Measurements from ENCODE around the gene WDR81.

WDR81 gene

DNA sequence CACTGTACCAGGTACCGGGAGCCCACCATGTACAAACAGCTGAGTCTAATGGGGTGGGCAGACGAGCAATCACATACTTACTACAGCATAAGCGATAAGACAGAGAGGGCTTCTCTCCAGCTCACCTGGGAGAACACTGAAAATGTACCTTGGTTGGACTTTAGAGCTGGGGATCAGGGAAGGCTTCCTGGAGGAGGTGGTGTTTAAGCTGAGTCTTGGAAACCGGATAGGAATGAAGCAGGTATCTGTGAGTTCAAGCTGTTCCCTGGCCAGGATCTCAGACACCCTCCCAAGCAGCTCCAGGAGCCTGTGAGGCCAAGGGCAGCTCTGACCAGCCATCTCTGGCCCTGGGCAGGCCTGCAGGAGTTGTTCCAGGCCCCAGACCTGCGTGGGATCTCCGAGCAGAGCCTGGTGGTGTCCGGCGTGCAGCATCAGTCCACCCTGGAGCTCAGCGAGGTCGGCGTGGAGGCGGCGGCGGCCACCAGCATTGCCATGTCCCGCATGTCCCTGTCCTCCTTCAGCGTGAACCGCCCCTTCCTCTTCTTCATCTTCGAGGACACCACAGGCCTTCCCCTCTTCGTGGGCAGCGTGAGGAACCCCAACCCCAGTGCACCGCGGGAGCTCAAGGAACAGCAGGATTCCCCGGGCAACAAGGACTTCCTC lies 29.4 kb downstream of the WDR81 start:
- Histone ChIP-seq H3K9me3 (ENCODE audit: severe bottlenecking) (no peaks in the 10 kb centered on the region), H3K27me3 (ENCODE audit: insufficient read depth, poor library complexity, severe bottlenecking) (no peaks in the 10 kb centered on the region), H3K36me3 (ENCODE audit: low read depth) (no peaks in the 10 kb centered on the region), H3K4me1 (ENCODE audit: insufficient read depth, poor library complexity, severe bottlenecking) (peaks cover 13% of the 10 kb centered on the region), H3K27ac (ENCODE audit: poor library complexity, severe bottlenecking) (no peak overlapping the region), H3K4me3 (ENCODE audit: severe bottlenecking) (no peak overlapping the region)
- DNase-seq (ENCODE audit: low spot score) = no peak
- no peak for ATAC-seq (ENCODE audit: low read depth)
- TF ChIP-seq, protein P1, sequence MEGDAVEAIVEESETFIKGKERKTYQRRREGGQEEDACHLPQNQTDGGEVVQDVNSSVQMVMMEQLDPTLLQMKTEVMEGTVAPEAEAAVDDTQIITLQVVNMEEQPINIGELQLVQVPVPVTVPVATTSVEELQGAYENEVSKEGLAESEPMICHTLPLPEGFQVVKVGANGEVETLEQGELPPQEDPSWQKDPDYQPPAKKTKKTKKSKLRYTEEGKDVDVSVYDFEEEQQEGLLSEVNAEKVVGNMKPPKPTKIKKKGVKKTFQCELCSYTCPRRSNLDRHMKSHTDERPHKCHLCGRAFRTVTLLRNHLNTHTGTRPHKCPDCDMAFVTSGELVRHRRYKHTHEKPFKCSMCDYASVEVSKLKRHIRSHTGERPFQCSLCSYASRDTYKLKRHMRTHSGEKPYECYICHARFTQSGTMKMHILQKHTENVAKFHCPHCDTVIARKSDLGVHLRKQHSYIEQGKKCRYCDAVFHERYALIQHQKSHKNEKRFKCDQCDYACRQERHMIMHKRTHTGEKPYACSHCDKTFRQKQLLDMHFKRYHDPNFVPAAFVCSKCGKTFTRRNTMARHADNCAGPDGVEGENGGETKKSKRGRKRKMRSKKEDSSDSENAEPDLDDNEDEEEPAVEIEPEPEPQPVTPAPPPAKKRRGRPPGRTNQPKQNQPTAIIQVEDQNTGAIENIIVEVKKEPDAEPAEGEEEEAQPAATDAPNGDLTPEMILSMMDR (IDR thresholded peaks at IDR 0.05; ENCODE audit: poor library complexity, severe bottlenecking) = no peak

DNA sequence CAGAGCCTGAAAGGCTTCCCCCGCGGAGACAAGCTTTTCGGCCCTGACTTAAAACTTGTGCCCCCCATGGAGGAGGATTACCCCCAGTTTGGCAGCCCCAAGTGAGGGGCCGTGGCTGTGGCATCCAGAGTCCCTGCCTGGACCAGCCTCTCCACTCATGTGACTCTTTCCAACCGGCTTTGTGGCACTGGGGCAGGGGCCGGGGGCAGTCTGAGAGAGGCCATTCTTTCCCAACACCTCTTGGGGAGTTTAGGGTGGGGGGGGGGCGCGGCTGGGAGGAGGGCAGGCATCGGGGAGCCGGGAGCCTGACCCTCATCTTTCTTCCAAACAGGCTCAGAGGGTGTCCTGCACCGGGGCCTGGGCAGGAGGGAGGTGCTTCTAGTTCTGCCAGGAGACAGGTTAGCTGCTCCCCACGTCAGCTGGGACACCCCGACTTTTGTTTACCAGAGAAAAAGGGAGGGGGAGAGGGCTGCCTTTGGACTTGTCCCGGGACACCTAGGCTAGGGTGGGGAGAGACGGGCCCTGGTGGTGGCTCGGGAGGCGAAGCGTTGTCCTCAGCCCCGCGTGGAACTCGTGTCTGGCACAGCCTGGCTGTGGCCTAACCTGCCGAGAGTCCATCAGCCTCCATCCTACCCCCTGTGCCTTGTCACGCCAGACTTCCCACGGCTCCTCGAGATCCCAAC lies 30.1 kb downstream of the WDR81 start:
- Histone ChIP-seq H3K27me3 (ENCODE audit: insufficient read depth, poor library complexity, severe bottlenecking) (no peaks in the 10 kb centered on the region), H3K4me1 (ENCODE audit: insufficient read depth, poor library complexity, severe bottlenecking) (peaks cover 18% of the 10 kb centered on the region), H3K36me3 (ENCODE audit: low read depth) (no peaks in the 10 kb centered on the region), H3K4me3 (ENCODE audit: severe bottlenecking) (no peak overlapping the region), H3K27ac (ENCODE audit: poor library complexity, severe bottlenecking) (no peak overlapping the region), H3K9me3 (ENCODE audit: severe bottlenecking) (no peaks in the 10 kb centered on the region)
- TF ChIP-seq, protein P1 (IDR thresholded peaks at IDR 0.05; ENCODE audit: poor library complexity, severe bottlenecking) = no peak
- ATAC-seq (ENCODE audit: low read depth) (no peak), DNase-seq (ENCODE audit: low spot score) (no peak)

GRCh38 chr17:1755252-1755826 lies 30.8 kb downstream of the WDR81 start:
- H3K36me3 ChIP-seq (ENCODE audit: low read depth) = no peaks in the 10 kb centered on the region
- TF ChIP-seq, protein P1 (IDR thresholded peaks at IDR 0.05; ENCODE audit: poor library complexity, severe bottlenecking) = no peak
- H3K27me3 ChIP-seq (ENCODE audit: insufficient read depth, poor library complexity, severe bottlenecking) = no peaks in the 10 kb centered on the region
- no peak for ATAC-seq (ENCODE audit: low read depth)
- DNase-seq (ENCODE audit: low spot score) = no peak
- peaks cover 24% of the 10 kb centered on the region for H3K4me1 ChIP-seq (ENCODE audit: insufficient read depth, poor library complexity, severe bottlenecking)
- no peaks in the 10 kb centered on the region for H3K9me3 ChIP-seq (ENCODE audit: severe bottlenecking)
- no peak overlapping the region for H3K27ac ChIP-seq (ENCODE audit: poor library complexity, severe bottlenecking)
- no peak overlapping the region for H3K4me3 ChIP-seq (ENCODE audit: severe bottlenecking)

DNA sequence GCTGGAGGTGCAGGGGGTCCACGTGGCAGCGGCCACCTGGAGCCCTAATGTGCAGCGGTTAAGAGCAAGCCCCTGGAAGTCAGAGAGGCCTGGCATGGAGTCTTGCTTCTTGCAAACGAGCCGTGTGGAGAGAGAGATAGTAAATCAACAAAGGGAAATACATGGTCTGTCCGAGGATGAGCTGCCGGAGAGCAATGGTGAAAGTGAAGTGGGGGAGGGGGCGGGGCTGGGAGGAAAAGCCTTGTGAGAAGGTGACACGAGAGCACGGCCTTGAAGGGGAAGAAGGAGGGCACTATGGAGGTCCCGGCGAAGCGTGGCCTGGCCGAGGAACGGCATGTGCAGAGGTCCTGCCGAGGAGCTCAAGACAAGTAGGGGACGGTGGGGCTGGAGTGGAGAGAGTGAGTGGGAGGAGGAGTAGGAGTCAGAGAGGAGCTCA lies 31.3 kb downstream of the WDR81 start:
- Histone ChIP-seq H3K36me3 (ENCODE audit: low read depth) (no peaks in the 10 kb centered on the region), H3K4me1 (ENCODE audit: insufficient read depth, poor library complexity, severe bottlenecking) (peaks cover 24% of the 10 kb centered on the region), H3K27me3 (ENCODE audit: insufficient read depth, poor library complexity, severe bottlenecking) (no peaks in the 10 kb centered on the region), H3K9me3 (ENCODE audit: severe bottlenecking) (no peaks in the 10 kb centered on the region), H3K27ac (ENCODE audit: poor library complexity, severe bottlenecking) (no peak overlapping the region), H3K4me3 (ENCODE audit: severe bottlenecking) (no peak overlapping the region)
- TF ChIP-seq, protein P1 (IDR thresholded peaks at IDR 0.05; ENCODE audit: poor library complexity, severe bottlenecking) = no peak
- DNase-seq (ENCODE audit: low spot score) (peak; percentile 63), ATAC-seq (ENCODE audit: low read depth) (no peak)
